B cell (primary cell): ENCODE measurements around the gene RNLS. TPM values are rescaled to one million over a fixed set of nuclear protein-coding genes. Genes with fewer than 3 reads are reported as not detected.

ENCODE experiments used
- ATAC-seq: fragments of 200-7000 bp; cut with Tn5 transposase; one replicate; pipeline ENCODE4 v1.10.0; 2021; ENCODE audit warnings: low read depth, mild to moderate bottlenecking, moderate number of reproducible peaks, moderate library complexity
- CTCF ChIA-PET: fragments of 350-600 bp; sonication (Branson Sonifier 250); formaldehyde crosslinking; loops from one replicate; lab custom pipeline; 2021; ENCODE audit warnings: antibody characterized with exemption, inconsistent platforms; lab: Charles Lee
- POLR2A ChIA-PET: fragments of 350-600 bp; sonication (Branson Sonifier 250); formaldehyde crosslinking; loops from one replicate; lab custom pipeline; 2021; ENCODE audit warnings: antibody characterized with exemption; lab: Charles Lee
- DNase-seq: peaks from one replicate; pipeline ENCODE4 v3.0.0; 2013
- H2AFZ ChIP-seq: 2 replicates; pipeline ENCODE4 v1.6.1; 2012; ENCODE audit warnings: mild to moderate bottlenecking, low read depth, low read length; ENCODE audit not compliant: insufficient read depth, poor library complexity, severe bottlenecking
- H3K27ac ChIP-seq, 2 donors: 1 replicate in 1 of 2; 2 replicates in 1 of 2; pipeline ENCODE4 v1.5.1; 2012 to 2013; ENCODE audit warnings: low read length in 2 of 2, mild to moderate bottlenecking in 2 of 2, moderate library complexity in 1 of 2
- H3K27me3 ChIP-seq, 4 experiments: fragments of 200-600 bp in 1 of 4; sonication (generic) in 1 of 4; replicated peaks in 1 of 4; 1 replicate in 2 of 4; 2 replicates in 2 of 4; pipeline versions ENCODE4 v1.6.1 to v1.7.0; 2013 to 2016; ENCODE audit warnings: low read length in 3 of 4, mild to moderate bottlenecking in 2 of 4, mixed read lengths in 1 of 4, moderate library complexity in 1 of 4; ENCODE audit not compliant: insufficient read depth in 4 of 4, control insufficient read depth in 3 of 4; ENCODE audit errors: control extremely low read depth in 1 of 4
- H3K36me3 ChIP-seq, 2 experiments: replicated peaks in 1 of 2; 1 replicate in 1 of 2; 2 replicates in 1 of 2; pipeline versions ENCODE4 v1.6.1 to v1.7.1; 2013; ENCODE audit warnings: low read length in 1 of 2; ENCODE audit not compliant: insufficient read depth in 2 of 2, control insufficient read depth in 1 of 2; ENCODE audit errors: control extremely low read depth in 1 of 2, extremely low read depth in 1 of 2
- H3K4me1 ChIP-seq, 2 donors: fragments of 200-600 bp in 1 of 2; sonication (generic) in 1 of 2; 1 replicate in 1 of 2; 2 replicates in 1 of 2; pipeline versions ENCODE4 v1.5.1 to v1.6.1; 2013 to 2017; ENCODE audit warnings: low read length in 2 of 2; ENCODE audit not compliant: control insufficient read depth in 2 of 2, insufficient read depth in 2 of 2
- H3K4me2 ChIP-seq: replicated peaks from 2 replicates; pipeline ENCODE3; 2012; ENCODE audit warnings: mild to moderate bottlenecking, low read depth, low read length; ENCODE audit not compliant: poor library complexity, severe bottlenecking
- H3K4me3 ChIP-seq, 5 experiments: fragments of 200-600 bp in 1 of 5; sonication (generic) in 1 of 5; 1 replicate in 3 of 5; 2 replicates in 2 of 5; pipeline versions ENCODE4 v1.5.1 to v1.7.0; 2011 to 2016; ENCODE audit warnings: low read length in 4 of 5, mild to moderate bottlenecking in 4 of 5, low read depth in 2 of 5, control low read depth in 1 of 5, moderate library complexity in 1 of 5; ENCODE audit not compliant: insufficient read depth in 1 of 5; ENCODE audit errors: control extremely low read depth in 1 of 5, extremely low read depth in 1 of 5
- H3K79me2 ChIP-seq: fragments of 200-600 bp; sonication (generic); one replicate; pipeline ENCODE4 v1.6.0; 2016; ENCODE audit warnings: low read length; ENCODE audit not compliant: control insufficient read depth, insufficient read depth
- H3K9ac ChIP-seq: fragments of 200-600 bp; sonication (generic); 2 replicates; pipeline ENCODE4 v1.6.1; 2017; ENCODE audit warnings: mild to moderate bottlenecking, low read length, moderate library complexity
- H3K9me3 ChIP-seq, 3 donors: one replicate each; pipeline versions ENCODE4 v1.6.1 to v1.7.1; 2013; ENCODE audit warnings: low read length in 2 of 3; ENCODE audit not compliant: control insufficient read depth in 2 of 3, insufficient read depth in 1 of 3; ENCODE audit errors: control extremely low read depth in 1 of 3
- H4K20me1 ChIP-seq: 2 replicates; pipeline ENCODE4 v1.6.0; 2012; ENCODE audit warnings: mild to moderate bottlenecking, low read length; ENCODE audit not compliant: insufficient read depth, control insufficient read depth, poor library complexity, severe bottlenecking
- H3K27ac Mint-ChIP-seq: one replicate; pipeline ENCODE4 v1.8.0; 2021; ENCODE audit warnings: mixed read lengths
- H3K27me3 Mint-ChIP-seq: one replicate; pipeline ENCODE4 v1.8.0; 2021; ENCODE audit warnings: mixed read lengths
- H3K4me1 Mint-ChIP-seq: one replicate; pipeline ENCODE4 v1.8.0; 2021; ENCODE audit warnings: mixed read lengths
- H3K4me3 Mint-ChIP-seq: one replicate; pipeline ENCODE4 v1.8.0; 2021; ENCODE audit warnings: mixed read lengths
- H3K9me3 Mint-ChIP-seq: one replicate; pipeline ENCODE4 v1.8.0; 2022; ENCODE audit warnings: mixed read lengths; ENCODE audit not compliant: insufficient read depth
- EZH2 ChIP-seq: IDR thresholded peaks from 2 replicates; pipeline ENCODE4 v1.6.1; 2012; ENCODE audit warnings: borderline replicate concordance, low read depth, mild to moderate bottlenecking, moderate library complexity, low read length; ENCODE audit not compliant: insufficient read depth, poor library complexity, severe bottlenecking
- WGBS: methylation state at CpG from one replicate; pipeline ENCODE4 v1.1.5; 2013; ENCODE audit warnings: missing lambda C conversion rate; ENCODE audit not compliant: insufficient coverage; 5-methylcytosine and 5-hydroxymethylcytosine counted together
- intact Hi-C: fragments of 100-400 bp; cut with micrococcal nuclease; formaldehyde crosslinking; loops from one replicate; pipeline ENCODE4 v1.10.0; 2022
- polyA plus RNA-seq: library from polyadenylated mRNA; depleted of rRNA; stranded (reverse); fragments of >200 nt; gene quantifications from 2 replicates; pipeline ENCODE4 v1.2.3, GENCODE V29; 2012
- total RNA-seq, 2 donors: library from RNA; stranded (reverse); fragments of 120-200 nt in 1 of 2; gene quantifications; 1 replicate in 1 of 2; 2 replicates in 1 of 2; pipeline versions ENCODE4 v1.2.3 to v1.2.4, GENCODE V29; 2013 to 2022
- TF ChIP-seq, protein P1 (sequence below): fragments of 200-600 bp; IDR thresholded peaks from one replicate; pipeline ENCODE4 v1.8.0; 2022; ENCODE audit warnings: antibody characterized with exemption, mild to moderate bottlenecking

RNLS gene
- total and polyA plus RNA-seq, 2 donors (not counting 1 experiment from before 2014, with no cell fraction given), result 3.5 to 7.5 TPM

DNA sequence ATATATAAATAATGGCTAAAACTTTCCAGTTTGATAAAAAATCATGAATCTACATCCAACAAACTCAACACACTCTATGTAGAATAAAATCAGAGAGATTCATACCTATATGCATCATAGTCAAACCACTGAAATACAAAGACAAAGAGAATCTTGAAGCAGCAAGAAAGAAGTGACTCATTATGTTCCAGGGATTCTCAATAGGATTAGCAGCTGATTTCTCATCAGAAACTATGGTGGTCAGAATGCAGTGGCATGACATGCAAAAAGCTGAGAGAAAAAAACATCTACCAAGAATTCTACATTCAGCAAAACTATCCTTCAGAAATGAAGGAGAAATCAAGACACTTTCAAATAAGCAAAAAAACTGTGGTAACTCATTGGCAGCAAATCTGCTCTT is 187.4 kb downstream of the RNLS start:
- intact Hi-C loops, result no loop called here
- Histone ChIP-seq H3K27ac (no peak overlapping the region), H2AFZ (no peak overlapping the region), H3K4me2 (no peak overlapping the region), H3K9me3 (peaks cover 0 to 39% (median 10%) of the 10 kb centered on the region in 3 donors), H3K36me3 (no peaks in the 10 kb centered on the region), H4K20me1 (no peaks in the 10 kb centered on the region), H3K79me2 (no peaks in the 10 kb centered on the region), H3K4me3 (no peak overlapping the region), H3K4me1 (peaks cover 12 to 13% of the 10 kb centered on the region in 2 donors), H3K9ac (no peak overlapping the region), H3K27me3 (no peaks in the 10 kb centered on the region)
- POLR2A ChIA-PET, result no interaction called here
- TF ChIP-seq EZH2, result no peak
- TF ChIP-seq, protein P1, sequence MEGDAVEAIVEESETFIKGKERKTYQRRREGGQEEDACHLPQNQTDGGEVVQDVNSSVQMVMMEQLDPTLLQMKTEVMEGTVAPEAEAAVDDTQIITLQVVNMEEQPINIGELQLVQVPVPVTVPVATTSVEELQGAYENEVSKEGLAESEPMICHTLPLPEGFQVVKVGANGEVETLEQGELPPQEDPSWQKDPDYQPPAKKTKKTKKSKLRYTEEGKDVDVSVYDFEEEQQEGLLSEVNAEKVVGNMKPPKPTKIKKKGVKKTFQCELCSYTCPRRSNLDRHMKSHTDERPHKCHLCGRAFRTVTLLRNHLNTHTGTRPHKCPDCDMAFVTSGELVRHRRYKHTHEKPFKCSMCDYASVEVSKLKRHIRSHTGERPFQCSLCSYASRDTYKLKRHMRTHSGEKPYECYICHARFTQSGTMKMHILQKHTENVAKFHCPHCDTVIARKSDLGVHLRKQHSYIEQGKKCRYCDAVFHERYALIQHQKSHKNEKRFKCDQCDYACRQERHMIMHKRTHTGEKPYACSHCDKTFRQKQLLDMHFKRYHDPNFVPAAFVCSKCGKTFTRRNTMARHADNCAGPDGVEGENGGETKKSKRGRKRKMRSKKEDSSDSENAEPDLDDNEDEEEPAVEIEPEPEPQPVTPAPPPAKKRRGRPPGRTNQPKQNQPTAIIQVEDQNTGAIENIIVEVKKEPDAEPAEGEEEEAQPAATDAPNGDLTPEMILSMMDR, result no peak
- CTCF ChIA-PET, result no interaction called here
- ATAC-seq (no peak), DNase-seq (no peak)
- Mint-ChIP-seq H3K27ac (no peak overlapping the region), H3K27me3 (no peaks in the 10 kb centered on the region), H3K4me3 (no peak overlapping the region), H3K9me3 (peaks cover 15% of the 10 kb centered on the region), H3K4me1 (peaks cover 14% of the 10 kb centered on the region)

DNA sequence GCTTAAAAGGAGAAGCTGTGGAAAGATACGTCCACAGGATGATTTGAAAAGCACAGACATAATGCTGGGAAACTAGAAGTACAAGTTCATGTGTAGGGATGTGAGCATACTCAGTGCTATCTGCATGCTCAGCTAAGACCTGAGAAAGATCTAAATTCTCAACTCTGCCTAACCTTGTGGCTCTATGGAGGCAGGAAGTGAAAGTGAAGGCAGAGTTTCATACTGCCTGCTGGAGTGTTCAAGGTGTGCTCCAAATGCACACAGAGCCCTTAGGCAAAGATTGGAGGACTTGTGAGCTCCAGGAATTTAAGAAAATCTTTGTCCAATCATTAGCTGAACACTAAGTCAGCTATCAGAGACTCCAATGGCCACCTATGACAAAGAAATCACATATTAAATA is 190.9 kb downstream of the RNLS start:
- Mint-ChIP-seq H3K27me3 (no peaks in the 10 kb centered on the region), H3K27ac (peak overlapping the region; percentile 81), H3K4me3 (peak overlapping the region; percentile 52), H3K9me3 (peaks cover 10% of the 10 kb centered on the region), H3K4me1 (peaks cover 14% of the 10 kb centered on the region)
- POLR2A ChIA-PET, result interaction anchor here (0.8 kb wide), 1 partner anchor 531 kb away, joined by 3 read pairs; no protein-coding TSS in a partner anchor
- ATAC-seq, result peak; percentile 86
- peaks cover 45 to 47% of the 10 kb centered on the region in 2 donors for H3K4me1 ChIP-seq
- H3K36me3 ChIP-seq, result no peaks in the 10 kb centered on the region
- H3K79me2 ChIP-seq, result peaks cover 12% of the 10 kb centered on the region
- TF ChIP-seq, protein P1, result no peak
- no peak for TF ChIP-seq EZH2
- peaks cover 0 to 20% (median 5%) of the 10 kb centered on the region in 3 donors for H3K9me3 ChIP-seq
- H3K4me3 ChIP-seq, result peak overlapping the region in 1 of 5 experiments; percentile 5
- intact Hi-C loops, result no loop called here
- peak; percentile 70 for DNase-seq
- no peaks in the 10 kb centered on the region for H3K27me3 ChIP-seq
- peak overlapping the region; percentile 29 to 67 for H3K27ac ChIP-seq
- 50% methylated on average over 1 of the region's 1 CpG for WGBS
- no peaks in the 10 kb centered on the region for H4K20me1 ChIP-seq
- peak overlapping the region; percentile 12 for H3K9ac ChIP-seq
- peak overlapping the region; percentile 51 for H3K4me2 ChIP-seq
- CTCF ChIA-PET, result interaction anchor here (0.5 to 10.0 kb wide), 13 partner anchors 10 to 578 kb away, joined by 3 to 241 read pairs (median 5); partner anchors contain the start of genes KLLN and PTEN
- peak overlapping the region; percentile 64 for H2AFZ ChIP-seq
